GM12872 (cell line): Measurements from ENCODE around the gene LHX1.

Experiments
- TF ChIP-seq, protein P1 (sequence below): IDR thresholded peaks from 3 replicates; pipeline ENCODE4 v1.5.1; 2011; ENCODE audit warnings: low read depth, mild to moderate bottlenecking, low read length, moderate library complexity; ENCODE audit not compliant: insufficient read depth

LHX1 gene

DNA sequence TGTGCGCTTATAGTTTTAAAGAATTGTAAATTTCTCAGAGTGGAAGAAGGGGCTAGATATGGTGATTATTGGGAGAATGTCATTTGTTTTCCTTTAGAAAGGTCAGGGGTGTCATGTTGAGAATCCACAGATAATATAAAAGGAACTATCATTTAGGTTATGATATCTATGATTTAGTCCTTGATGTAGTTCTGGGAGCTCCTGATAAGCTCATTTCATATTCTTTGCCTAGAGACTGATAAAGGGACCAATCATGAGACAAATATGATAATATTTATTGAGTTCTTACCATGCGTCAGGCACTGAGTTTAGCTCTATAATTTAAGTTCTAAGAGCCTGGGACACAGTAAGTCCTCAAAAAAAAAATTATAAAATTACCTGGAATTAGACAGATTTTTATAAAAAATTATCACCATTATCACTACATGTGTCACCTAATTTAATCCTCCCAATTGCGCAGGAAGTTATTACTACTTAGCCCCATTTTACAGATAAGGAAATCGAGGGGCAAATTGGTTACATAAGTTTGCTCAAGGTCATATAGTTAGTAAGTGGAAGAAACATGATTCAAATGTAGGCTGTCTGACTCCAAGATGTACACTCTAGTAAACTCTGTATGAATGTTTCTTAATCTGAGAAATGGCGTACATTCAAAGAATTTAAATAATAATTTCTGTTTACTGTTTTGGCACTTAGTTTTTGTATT is 14.0 kb downstream of the LHX1 start:
- TF ChIP-seq, protein P1, sequence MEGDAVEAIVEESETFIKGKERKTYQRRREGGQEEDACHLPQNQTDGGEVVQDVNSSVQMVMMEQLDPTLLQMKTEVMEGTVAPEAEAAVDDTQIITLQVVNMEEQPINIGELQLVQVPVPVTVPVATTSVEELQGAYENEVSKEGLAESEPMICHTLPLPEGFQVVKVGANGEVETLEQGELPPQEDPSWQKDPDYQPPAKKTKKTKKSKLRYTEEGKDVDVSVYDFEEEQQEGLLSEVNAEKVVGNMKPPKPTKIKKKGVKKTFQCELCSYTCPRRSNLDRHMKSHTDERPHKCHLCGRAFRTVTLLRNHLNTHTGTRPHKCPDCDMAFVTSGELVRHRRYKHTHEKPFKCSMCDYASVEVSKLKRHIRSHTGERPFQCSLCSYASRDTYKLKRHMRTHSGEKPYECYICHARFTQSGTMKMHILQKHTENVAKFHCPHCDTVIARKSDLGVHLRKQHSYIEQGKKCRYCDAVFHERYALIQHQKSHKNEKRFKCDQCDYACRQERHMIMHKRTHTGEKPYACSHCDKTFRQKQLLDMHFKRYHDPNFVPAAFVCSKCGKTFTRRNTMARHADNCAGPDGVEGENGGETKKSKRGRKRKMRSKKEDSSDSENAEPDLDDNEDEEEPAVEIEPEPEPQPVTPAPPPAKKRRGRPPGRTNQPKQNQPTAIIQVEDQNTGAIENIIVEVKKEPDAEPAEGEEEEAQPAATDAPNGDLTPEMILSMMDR: no peak

DNA sequence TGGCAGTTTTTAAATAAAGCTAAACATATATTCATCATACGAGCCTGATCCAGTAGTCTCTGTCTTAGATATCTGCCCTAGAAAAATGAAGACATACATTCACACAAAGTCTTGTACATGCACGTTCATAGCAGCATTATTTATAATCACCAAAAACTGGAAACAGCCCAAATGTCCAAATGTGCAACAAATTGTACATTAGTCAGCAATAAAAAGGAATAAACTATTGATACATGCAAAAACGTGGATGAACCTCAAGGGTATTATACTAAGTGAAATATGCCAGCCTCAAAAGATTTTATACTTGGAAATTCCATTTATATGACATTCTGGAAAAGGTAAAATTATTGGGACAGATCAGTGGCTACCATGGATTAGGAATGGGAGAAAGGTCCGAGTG is 34.2 kb downstream of the LHX1 start:
- TF ChIP-seq, protein P1: no peak

DNA sequence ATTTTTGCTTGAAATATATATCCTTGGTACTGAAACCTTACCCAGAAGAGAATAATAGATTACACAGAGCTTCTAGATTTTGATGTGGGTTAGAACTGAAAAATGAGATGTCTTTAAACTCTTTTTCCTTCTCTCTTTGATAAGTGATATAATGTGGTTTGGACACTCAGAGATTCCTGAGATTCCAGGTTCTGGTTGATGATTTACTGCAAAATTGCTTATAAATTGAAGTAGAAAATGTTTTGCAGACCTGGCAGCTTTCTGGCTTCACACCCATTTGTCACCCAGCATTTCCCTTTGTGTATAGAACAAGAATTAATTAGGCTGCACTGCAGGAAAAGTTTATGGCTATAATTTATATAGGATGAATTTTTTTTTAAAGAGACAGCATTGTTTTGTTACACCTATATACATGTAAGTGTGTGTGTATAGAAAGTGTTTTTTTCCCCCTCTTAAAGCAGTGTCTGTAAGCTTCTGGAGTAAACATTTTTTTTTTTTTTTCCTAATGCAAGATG is 35.0 kb downstream of the LHX1 start:
- TF ChIP-seq, protein P1: no peak

DNA sequence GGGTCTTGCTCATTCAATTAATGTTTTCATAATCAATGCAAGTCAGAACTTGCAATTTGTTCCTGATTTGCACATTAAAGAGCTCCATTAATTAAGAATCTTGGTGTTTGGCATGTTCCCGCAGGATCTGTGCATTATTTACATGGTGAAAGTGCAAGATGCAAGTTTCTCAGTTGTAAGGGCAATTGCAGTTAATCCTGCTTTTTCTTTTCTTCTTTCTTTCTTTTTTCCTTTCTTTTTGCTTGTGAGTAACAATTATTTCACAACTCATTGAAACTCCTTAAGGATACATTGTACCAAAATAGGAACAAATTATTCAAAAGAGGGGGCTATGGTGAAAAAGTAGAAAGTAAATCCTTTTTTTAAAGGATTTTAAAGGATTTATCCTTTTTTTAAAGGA is 35.6 kb downstream of the LHX1 start:
- TF ChIP-seq, protein P1: no peak

DNA sequence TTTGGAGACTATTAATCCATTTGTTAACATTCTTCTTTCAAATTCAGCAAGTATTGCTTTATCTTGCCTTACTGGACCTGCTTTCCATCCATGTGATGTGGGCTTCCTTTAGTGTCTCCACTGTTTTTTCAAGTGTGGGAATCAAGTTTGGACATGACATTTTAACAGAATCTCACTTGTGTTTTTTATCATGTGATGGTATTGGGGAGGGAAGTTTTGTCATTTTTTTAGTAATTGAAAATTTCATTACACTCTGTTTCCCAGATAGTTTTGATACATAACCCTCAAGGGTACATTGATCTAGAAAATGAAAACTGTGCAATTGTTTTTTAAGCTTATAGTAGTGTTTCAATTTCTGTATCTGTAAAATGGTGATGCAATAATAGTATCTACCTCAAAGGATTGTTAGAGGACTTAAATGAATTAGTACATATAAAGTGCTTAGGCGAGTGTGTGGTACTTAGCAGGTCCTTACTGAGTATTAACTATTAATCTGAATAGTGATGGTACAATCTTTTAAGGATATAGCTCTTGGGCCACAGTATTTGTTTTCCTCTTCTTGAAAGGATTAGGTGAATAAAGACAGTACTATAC is 38.7 kb downstream of the LHX1 start:
- TF ChIP-seq, protein P1: no peak

DNA sequence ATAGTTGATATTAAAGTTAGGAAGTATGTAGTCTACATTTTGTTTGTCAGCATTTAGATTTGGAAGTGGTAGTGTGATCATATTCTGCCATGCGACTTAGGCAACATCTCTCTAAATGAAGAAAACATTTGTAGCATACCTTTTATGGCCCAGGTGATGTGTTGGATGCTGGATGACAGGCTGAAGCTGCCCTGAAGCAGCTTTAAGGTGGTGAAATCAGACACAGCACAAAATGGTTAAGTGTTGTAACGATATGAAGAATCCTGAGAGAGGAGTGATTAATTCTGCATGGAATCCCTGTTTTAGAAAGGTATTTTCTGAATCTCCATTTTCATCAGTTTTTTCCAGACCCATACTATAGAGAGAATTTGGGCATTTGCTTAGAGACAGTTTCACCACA is 39.8 kb downstream of the LHX1 start:
- TF ChIP-seq, protein P1: no peak

DNA sequence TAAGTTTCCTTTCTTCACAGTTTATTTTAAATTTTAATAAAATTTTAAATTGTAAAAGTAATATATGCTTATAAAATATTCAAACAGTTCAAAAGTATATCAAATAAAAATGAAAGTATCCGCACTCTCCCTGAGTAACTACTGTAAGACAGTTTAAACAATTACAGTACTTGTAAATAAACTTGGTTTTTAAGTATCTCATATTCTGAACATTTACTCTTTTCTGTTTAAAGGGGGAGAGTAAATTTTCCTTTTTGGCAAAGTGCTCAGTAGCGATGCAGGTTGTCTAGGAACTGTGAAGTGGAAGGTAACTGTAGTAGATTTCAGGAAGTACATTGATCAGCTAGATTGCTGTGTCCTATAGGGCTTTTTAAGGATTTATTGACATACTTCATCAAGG is 40.3 kb downstream of the LHX1 start:
- TF ChIP-seq, protein P1: no peak
